ENCODE data around the gene EID1. TPM values are rescaled to one million over a fixed set of nuclear protein-coding genes. Genes with fewer than 3 reads are reported as not detected.
"Not testable (repeated sequence)": the region's sequence is repeated elsewhere in the genome, so short reads cannot be mapped to it uniquely, and the experiment has no call there.

The EID1 gene
- total RNA-seq, 1 donor from 2014 or later = 118 TPM

DNA sequence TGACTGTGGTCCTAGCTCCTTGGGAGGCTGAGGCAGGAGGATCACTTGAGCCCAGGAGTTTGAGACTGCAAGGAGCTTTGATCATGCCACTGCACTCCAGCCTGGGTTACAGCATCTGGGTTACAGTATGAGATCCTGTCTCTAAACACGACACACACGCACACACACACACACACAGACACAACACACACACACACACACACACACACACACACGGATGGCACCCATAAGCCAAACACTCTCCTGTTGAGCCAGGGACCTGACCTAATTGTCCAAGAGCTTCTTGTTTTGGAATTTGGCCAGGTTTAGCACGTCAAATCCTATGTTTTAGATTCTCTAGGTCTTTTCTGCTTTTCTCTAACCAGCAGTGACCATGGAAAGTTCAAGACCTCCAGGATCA is 26.8 kb downstream of the EID1 start:
- Mint-ChIP-seq H3K9me3 (ENCODE audit: low read depth) (peaks cover 15% of the 10 kb centered on the region), H3K36me3 (ENCODE audit: low read depth) (peaks cover 14% of the 10 kb centered on the region), H3K4me3 (ENCODE audit: unreplicated experiment) (no peak overlapping the region), H3K4me1 (ENCODE audit: low read depth) (peaks cover 43% of the 10 kb centered on the region), H3K27me3 (ENCODE audit: low read depth) (no peaks in the 10 kb centered on the region), H3K27ac (ENCODE audit: unreplicated experiment) (peak overlapping the region; percentile 79)
- DNase-seq (ENCODE audit: low spot score) = no peak
- TF ChIP-seq, protein P1, sequence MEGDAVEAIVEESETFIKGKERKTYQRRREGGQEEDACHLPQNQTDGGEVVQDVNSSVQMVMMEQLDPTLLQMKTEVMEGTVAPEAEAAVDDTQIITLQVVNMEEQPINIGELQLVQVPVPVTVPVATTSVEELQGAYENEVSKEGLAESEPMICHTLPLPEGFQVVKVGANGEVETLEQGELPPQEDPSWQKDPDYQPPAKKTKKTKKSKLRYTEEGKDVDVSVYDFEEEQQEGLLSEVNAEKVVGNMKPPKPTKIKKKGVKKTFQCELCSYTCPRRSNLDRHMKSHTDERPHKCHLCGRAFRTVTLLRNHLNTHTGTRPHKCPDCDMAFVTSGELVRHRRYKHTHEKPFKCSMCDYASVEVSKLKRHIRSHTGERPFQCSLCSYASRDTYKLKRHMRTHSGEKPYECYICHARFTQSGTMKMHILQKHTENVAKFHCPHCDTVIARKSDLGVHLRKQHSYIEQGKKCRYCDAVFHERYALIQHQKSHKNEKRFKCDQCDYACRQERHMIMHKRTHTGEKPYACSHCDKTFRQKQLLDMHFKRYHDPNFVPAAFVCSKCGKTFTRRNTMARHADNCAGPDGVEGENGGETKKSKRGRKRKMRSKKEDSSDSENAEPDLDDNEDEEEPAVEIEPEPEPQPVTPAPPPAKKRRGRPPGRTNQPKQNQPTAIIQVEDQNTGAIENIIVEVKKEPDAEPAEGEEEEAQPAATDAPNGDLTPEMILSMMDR (IDR thresholded peaks at IDR 0.05) = no peak

DNA sequence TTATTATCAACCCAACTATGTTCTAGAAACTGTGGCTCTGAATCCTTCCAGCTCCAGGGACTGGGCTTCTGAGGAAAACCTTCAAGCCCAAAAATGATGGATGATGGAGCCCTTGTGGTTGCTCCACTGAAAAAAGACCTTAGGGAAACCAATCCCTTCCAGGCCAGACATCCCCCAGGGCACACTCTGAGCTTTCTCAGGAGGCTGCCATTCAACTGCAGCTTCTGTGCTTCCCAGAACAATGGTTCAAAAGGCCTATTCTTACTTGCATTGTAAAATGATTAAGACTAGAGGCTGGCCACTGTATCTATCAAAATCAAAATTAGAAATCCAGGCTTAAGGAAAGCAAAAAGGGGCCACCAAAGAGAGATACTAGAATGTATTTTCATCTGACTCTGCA is 27.3 kb downstream of the EID1 start:
- H3K4me1 Mint-ChIP-seq (ENCODE audit: low read depth) = peaks cover 43% of the 10 kb centered on the region
- H3K9me3 Mint-ChIP-seq (ENCODE audit: low read depth) = peaks cover 19% of the 10 kb centered on the region
- H3K36me3 Mint-ChIP-seq (ENCODE audit: low read depth) = peaks cover 14% of the 10 kb centered on the region
- no peaks in the 10 kb centered on the region for H3K27me3 Mint-ChIP-seq (ENCODE audit: low read depth)
- H3K27ac Mint-ChIP-seq (ENCODE audit: unreplicated experiment) = peak overlapping the region; percentile 79
- no peak for DNase-seq (ENCODE audit: low spot score)
- no peak overlapping the region for H3K4me3 Mint-ChIP-seq (ENCODE audit: unreplicated experiment)
- TF ChIP-seq, protein P1 (IDR thresholded peaks at IDR 0.05) = no peak

DNA sequence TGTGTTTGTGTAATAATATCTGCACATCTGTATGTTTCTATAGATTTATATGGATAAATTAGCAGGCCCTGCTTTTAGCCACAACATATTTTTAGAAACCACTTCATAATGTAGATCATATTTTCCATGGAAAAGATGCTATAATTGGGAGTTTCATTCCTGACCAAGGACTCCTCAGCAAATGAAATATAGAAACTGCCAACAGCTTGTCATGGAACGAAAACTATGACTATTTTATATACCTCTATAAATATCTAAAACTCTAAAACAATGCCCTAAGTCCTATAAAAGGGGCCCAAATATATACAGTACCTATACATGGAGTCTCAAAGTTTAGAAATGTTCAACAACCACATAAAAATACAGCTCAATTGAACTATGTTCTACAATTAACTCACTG is 27.9 kb downstream of the EID1 start:
- peak overlapping the region; percentile 79 for H3K27ac Mint-ChIP-seq (ENCODE audit: unreplicated experiment)
- H3K36me3 Mint-ChIP-seq (ENCODE audit: low read depth) = peaks cover 16% of the 10 kb centered on the region
- TF ChIP-seq, protein P1 (IDR thresholded peaks at IDR 0.05) = no peak

DNA sequence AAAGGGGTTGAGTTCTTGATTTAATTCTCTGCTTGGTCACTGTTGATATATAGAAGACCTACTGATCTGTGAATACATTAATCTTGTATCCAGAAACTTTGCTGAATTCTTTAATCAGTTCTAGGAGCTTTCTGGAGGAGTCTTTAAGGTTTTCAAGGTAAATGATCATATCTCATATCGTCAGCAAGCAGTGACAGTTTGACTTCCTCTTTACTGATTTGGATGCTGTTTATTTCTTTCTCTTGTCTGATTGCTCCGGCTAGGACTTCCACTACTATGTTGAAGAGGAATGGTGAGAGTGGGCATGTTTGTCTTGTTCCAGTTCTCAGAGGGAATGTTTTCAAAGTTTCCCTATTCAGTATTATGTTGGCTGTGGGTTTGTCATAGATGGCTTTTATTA is 31.4 kb downstream of the EID1 start:
- peak overlapping the region; percentile 71 for H3K27ac Mint-ChIP-seq (ENCODE audit: unreplicated experiment)
- H3K9me3 Mint-ChIP-seq (ENCODE audit: low read depth) = peaks cover 30% of the 10 kb centered on the region
- H3K4me3 Mint-ChIP-seq (ENCODE audit: unreplicated experiment); H3K27me3 Mint-ChIP-seq (ENCODE audit: low read depth); DNase-seq (ENCODE audit: low spot score): not testable (repeated sequence)
- peaks cover 40% of the 10 kb centered on the region for H3K4me1 Mint-ChIP-seq (ENCODE audit: low read depth)
- H3K36me3 Mint-ChIP-seq (ENCODE audit: low read depth) = peaks cover 32% of the 10 kb centered on the region

More for the DNA sequence above, 27.9 kb downstream of the EID1 start:
- no peak overlapping the region for H3K4me3 Mint-ChIP-seq (ENCODE audit: unreplicated experiment)
- H3K9me3 Mint-ChIP-seq (ENCODE audit: low read depth) = peaks cover 25% of the 10 kb centered on the region
- H3K4me1 Mint-ChIP-seq (ENCODE audit: low read depth) = peaks cover 43% of the 10 kb centered on the region
- DNase-seq (ENCODE audit: low spot score) = no peak
- H3K27me3 Mint-ChIP-seq (ENCODE audit: low read depth) = no peaks in the 10 kb centered on the region

DNA sequence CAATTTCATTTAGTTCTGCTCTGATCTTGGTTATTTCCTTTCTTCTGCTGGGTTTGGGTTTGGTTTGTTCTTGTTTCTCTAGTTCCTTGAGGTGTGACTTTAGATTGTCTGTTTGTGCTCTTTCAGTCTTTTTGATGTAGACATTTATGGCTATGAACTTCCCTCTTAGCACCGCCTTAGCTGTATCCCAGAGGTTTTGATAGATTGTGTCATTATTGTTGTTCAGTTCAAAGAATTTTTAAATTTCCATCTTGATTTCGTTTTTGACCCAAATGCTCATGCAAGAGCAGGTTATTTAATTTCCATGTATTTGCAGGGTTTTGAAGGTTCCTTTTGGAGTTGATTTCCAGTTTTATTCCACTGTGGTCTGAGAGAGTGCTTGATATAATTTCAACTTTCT is 32.6 kb downstream of the EID1 start:
- Mint-ChIP-seq H3K4me1 (ENCODE audit: low read depth) (peaks cover 35% of the 10 kb centered on the region), H3K9me3 (ENCODE audit: low read depth) (peaks cover 30% of the 10 kb centered on the region), H3K36me3 (ENCODE audit: low read depth) (peaks cover 32% of the 10 kb centered on the region)
- not testable (repeated sequence) for DNase-seq (ENCODE audit: low spot score); H3K4me3 Mint-ChIP-seq (ENCODE audit: unreplicated experiment); H3K27me3 Mint-ChIP-seq (ENCODE audit: low read depth); H3K27ac Mint-ChIP-seq (ENCODE audit: unreplicated experiment)

DNA sequence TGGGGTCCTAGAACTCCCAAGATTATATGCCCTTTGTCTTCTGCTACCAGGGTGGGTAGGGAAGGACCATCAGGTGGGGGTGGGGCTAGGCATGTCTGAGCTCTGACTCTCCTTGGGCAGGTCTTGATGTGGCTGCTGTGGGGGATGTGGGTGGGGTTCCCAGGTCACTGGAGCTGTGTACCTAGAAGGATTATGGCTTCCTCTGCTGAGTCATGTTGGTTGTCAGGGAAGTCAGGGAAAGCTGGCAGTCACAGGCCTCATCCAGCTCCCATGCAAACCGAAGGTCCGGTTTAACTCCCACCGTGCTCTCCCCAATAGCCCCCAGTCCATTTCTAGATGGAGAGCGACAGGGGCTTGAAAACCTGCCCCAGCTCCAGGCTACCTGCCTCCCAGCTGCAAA is 35.2 kb downstream of the EID1 start:
- Mint-ChIP-seq H3K4me3 (ENCODE audit: unreplicated experiment) (no peak overlapping the region), H3K9me3 (ENCODE audit: low read depth) (peaks cover 29% of the 10 kb centered on the region), H3K36me3 (ENCODE audit: low read depth) (peaks cover 33% of the 10 kb centered on the region)

More for the DNA sequence above, 35.2 kb downstream of the EID1 start:
- Mint-ChIP-seq H3K4me1 (ENCODE audit: low read depth) (peaks cover 33% of the 10 kb centered on the region), H3K27ac (ENCODE audit: unreplicated experiment) (peak overlapping the region; percentile 14), H3K27me3 (ENCODE audit: low read depth) (no peaks in the 10 kb centered on the region)
- TF ChIP-seq, protein P1 (IDR thresholded peaks at IDR 0.05) = no peak
- DNase-seq (ENCODE audit: low spot score) = no peak
